ENCODE results near the gene CAPNS2.

DNA sequence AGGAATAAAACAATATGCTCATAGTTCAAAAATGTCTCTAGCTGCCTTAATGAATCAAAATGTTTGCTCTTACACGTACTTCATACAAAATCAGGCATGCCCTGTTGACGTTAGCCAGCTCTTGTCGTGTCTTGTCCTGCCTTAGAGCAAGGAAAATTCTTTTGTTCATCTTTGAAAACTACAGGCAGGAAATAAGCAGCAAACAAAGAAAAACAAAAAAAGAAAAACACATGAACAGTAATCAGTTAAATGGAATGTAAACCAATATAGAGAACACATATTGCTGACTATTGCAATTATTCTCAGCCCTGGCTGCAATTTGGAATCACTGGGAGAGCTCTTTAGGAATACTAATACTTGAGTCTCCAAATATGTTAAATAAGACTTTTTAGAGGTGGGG, 1.7 kb downstream of the CAPNS2 start:
- TF ChIP-seq, protein P1, sequence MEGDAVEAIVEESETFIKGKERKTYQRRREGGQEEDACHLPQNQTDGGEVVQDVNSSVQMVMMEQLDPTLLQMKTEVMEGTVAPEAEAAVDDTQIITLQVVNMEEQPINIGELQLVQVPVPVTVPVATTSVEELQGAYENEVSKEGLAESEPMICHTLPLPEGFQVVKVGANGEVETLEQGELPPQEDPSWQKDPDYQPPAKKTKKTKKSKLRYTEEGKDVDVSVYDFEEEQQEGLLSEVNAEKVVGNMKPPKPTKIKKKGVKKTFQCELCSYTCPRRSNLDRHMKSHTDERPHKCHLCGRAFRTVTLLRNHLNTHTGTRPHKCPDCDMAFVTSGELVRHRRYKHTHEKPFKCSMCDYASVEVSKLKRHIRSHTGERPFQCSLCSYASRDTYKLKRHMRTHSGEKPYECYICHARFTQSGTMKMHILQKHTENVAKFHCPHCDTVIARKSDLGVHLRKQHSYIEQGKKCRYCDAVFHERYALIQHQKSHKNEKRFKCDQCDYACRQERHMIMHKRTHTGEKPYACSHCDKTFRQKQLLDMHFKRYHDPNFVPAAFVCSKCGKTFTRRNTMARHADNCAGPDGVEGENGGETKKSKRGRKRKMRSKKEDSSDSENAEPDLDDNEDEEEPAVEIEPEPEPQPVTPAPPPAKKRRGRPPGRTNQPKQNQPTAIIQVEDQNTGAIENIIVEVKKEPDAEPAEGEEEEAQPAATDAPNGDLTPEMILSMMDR (IDR thresholded peaks at IDR 0.05): no peak
- TF ChIP-seq POLR2A (IDR thresholded peaks at IDR 0.05): no peak

Data from heart left ventricle (tissue), 13 donors.